Central memory CD8-positive, alpha-beta T cell (primary cell): ENCODE measurements around the gene TMBIM1.

Source experiments
- ATAC-seq: fragments of 150-1000 bp; cut with Tn5 transposase; replicated peaks from 2 replicates; pipeline ENCODE4 v1.10.0; 2022; ENCODE audit warnings: mild to moderate bottlenecking, moderate FRiP score, moderate number of reproducible peaks; ENCODE audit not compliant: poor library complexity, severe bottlenecking; ENCODE audit errors: extremely low read depth
- DNase-seq, 2 donors: peaks; one replicate each; pipeline ENCODE4 v3.0.0; 2021; ENCODE audit warnings: low spot score in 2 of 2
- H3K27ac Mint-ChIP-seq: one replicate; pipeline ENCODE4 v1.8.0; 2022; ENCODE audit warnings: low read depth, mild to moderate bottlenecking, moderate library complexity, mixed read lengths
- H3K27me3 Mint-ChIP-seq: one replicate; pipeline ENCODE4 v1.8.0; 2022; ENCODE audit warnings: mixed read lengths
- H3K36me3 Mint-ChIP-seq: one replicate; pipeline ENCODE4 v1.8.0; 2022; ENCODE audit warnings: mild to moderate bottlenecking, moderate library complexity, mixed read lengths; ENCODE audit not compliant: insufficient read depth
- H3K4me1 Mint-ChIP-seq: one replicate; pipeline ENCODE4 v1.8.0; 2022; ENCODE audit warnings: mixed read lengths
- H3K4me3 Mint-ChIP-seq: one replicate; pipeline ENCODE4 v1.8.0; 2022; ENCODE audit warnings: mild to moderate bottlenecking, moderate library complexity, mixed read lengths
- H3K9me3 Mint-ChIP-seq: one replicate; pipeline ENCODE4 v1.8.0; 2022; ENCODE audit warnings: mixed read lengths

TMBIM1 gene, protein sequence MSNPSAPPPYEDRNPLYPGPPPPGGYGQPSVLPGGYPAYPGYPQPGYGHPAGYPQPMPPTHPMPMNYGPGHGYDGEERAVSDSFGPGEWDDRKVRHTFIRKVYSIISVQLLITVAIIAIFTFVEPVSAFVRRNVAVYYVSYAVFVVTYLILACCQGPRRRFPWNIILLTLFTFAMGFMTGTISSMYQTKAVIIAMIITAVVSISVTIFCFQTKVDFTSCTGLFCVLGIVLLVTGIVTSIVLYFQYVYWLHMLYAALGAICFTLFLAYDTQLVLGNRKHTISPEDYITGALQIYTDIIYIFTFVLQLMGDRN

DNA sequence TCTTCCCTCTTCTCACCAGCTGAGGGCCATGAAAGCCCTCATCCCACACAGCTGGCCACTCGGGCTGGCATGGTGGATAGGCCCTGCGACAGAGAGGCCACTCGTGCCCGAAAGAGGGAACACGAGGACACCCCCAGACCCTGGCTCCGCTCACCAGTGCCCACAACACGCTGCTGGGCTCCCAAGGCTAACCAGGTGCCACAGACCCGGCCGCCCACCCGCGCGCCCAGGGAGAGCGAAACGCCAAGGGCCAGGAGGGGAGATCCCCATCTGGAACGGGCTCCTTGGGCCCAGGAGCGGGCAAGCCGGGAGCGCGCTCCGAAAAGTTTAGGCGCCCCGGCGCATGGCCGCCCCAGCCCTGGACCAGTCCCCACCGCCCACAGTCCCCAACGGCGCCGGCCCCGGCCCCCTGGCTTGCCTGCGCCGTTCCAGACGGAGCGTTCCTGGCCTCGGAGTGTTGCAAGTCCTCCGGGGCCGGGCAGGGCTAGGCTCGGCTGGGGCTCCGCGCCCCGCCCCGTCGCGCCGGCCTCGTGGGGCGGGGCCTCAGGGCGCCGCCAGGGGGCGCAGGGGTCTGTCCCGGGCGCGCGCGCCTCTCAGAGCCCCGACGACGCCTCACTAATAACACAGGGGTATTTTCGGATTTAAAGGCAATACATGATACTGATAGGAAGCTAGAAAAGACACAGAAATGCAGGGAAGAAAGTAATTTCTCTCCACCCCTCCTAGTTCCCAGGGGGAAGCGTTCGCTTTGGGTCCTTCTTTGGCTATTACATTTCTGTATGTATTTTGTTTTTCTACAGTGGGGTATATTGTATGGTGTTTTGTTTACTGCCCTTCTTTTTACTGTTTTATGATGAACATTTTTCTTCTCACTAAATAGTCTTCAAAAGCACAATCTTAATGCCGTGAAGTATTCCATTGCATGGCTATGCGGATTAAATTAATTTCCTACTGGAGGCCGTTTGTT, at the start of gene TMBIM1:
Gene TMBIM1, minus strand, starts transcription at position 456 of the 967 bp plus-strand sequence. CDS start 10,362 bp downstream, outside the sequence.
- peak; percentile 88 for ATAC-seq
- no peaks in the 10 kb centered on the region for H3K27me3 Mint-ChIP-seq
- peak within 1 kb of the TSS; percentile 99 for H3K27ac Mint-ChIP-seq
- peaks cover 6% of the 10 kb centered on the region for H3K36me3 Mint-ChIP-seq
- peak within 1 kb of the TSS; percentile 81 for H3K4me3 Mint-ChIP-seq
- DNase-seq: peak; percentile 73
- no peaks in the 10 kb centered on the region for H3K9me3 Mint-ChIP-seq
- H3K4me1 Mint-ChIP-seq: peaks cover 55% of the 10 kb centered on the region

DNA sequence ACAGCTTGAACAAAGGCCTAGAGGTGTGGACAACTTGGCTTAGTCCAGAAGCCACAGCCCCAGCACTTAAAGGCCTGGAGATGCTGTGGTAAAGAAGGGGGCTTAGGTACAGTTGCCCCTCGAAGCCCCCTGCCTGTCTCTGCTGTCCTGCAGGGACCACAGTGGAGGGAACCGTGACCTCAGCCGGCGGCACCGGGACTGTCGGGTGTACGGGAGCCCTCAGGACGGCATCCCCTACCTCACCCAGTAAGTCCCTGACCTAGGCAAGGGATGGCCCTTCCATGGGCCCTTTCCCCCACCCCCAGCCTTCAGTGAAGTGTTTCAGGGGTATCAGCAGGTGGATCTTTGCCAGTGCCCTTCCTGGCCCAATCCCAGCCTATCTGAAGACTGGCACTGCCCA, 49.1 kb upstream of the TMBIM1 start:
- no peak overlapping the region for H3K4me3 Mint-ChIP-seq
- no peak for ATAC-seq
- no peaks in the 10 kb centered on the region for H3K9me3 Mint-ChIP-seq
- DNase-seq: no peak
- no peaks in the 10 kb centered on the region for H3K4me1 Mint-ChIP-seq
- H3K36me3 Mint-ChIP-seq: no peaks in the 10 kb centered on the region
- H3K27me3 Mint-ChIP-seq: no peaks in the 10 kb centered on the region
- H3K27ac Mint-ChIP-seq: no peak overlapping the region

DNA sequence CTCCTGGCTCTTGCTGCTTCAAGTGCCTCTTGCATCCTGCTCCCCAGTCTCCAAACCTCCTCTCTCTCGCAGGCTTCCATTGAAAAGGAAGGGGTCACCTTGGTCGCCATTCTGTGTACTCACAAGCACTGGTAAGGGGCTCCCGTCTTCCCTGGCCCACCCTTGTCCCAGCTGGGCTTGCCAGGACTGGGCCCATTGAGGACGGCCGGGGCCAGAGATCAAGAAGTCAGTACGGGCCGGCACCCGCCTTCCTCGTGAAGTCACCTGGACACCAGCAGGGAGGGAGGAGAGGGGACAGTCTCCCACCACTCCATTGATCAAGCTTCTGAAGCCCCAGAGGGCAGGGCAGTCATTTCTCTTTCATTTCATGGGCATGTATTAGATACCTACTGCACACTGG, 48.4 kb upstream of the TMBIM1 start:
- ATAC-seq (no peak), DNase-seq (no peak)
- no peak overlapping the region for H3K4me3 Mint-ChIP-seq
- H3K36me3 Mint-ChIP-seq: no peaks in the 10 kb centered on the region
- H3K4me1 Mint-ChIP-seq: no peaks in the 10 kb centered on the region
- H3K27ac Mint-ChIP-seq: peak overlapping the region; percentile 10
- H3K27me3 Mint-ChIP-seq: no peaks in the 10 kb centered on the region
- H3K9me3 Mint-ChIP-seq: no peaks in the 10 kb centered on the region

DNA sequence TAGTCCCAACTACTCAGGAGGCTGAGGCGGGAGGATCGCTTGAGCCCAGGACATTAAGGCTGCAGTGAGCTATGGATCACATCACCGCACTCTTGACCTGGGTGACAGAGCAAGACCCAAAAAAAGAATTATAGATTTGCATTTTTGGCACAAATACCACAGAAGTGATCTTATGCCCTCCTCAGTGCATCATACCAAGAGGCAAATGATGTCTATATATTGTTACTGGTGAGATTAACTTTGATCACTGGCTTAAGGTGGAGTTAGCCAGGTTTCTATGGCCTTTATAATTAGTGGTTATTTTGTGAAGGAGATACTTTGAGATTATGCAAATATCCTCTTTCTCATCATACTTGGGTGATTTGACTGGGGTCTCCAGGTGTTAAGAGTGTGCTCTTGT, 42.2 kb upstream of the TMBIM1 start:
- Mint-ChIP-seq H3K4me1 (no peaks in the 10 kb centered on the region), H3K27me3 (no peaks in the 10 kb centered on the region), H3K27ac (no peak overlapping the region), H3K4me3 (no peak overlapping the region), H3K9me3 (no peaks in the 10 kb centered on the region), H3K36me3 (no peaks in the 10 kb centered on the region)
- ATAC-seq (no peak), DNase-seq (no peak)

DNA sequence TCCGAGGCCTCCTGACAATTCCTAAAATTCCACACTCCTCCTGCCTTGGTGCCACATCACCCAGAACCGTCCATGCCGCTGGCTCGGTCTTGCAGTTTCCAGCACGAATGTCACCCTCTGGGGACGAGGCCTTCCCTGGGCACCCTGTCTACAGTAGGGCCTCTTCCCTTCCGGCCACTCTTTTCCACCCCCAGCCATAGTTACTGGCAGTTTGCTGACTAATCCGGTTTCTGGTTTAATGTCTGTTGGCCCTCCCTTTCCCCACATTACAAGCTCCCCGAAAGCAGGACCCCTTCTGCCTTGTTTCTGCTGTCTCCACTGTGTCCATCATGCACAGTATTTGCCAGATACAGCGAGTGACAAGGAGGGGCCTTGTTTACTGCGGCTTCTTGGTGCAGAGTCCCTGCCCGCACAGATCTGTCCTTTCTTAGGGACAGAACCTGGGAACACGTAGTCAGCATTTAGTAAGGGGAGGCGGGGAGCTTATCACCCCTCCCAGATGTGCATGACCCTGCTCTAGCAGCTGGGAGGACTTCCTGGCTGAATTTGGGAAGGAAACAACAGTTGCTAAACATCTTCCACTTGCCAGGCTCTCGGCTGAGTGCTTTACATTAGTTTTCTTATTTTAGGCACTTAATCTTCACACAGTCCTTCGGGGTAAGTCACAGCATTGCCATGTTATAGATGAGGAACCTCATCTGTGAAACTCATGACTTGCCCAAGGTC, 40.8 kb upstream of the TMBIM1 start:
- Mint-ChIP-seq H3K4me1 (no peaks in the 10 kb centered on the region), H3K27ac (no peak overlapping the region), H3K27me3 (no peaks in the 10 kb centered on the region), H3K9me3 (no peaks in the 10 kb centered on the region), H3K4me3 (no peak overlapping the region), H3K36me3 (no peaks in the 10 kb centered on the region)
- no peak for ATAC-seq
- DNase-seq: no peak

DNA sequence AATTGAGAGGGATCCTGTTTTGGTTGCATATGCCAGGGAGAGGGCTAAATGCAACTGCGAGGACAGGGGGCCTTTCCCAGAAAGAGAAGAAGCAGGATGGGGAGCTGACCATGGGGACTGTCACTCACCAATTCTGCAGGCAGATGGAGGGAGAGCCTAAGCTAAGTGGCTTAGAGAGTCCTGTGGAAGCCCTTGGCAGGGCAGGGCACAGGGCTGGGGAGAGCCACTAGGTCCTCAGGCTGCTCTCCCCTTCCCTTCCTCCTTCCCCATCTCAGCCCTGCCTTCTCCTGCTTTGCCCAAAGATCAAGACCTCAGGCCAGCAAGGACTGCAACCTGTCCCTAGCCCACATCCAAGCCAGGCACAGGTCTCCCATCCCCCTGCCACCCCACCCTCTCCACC, 40.0 kb upstream of the TMBIM1 start:
- no peak overlapping the region for H3K27ac Mint-ChIP-seq
- no peak for DNase-seq

DNA sequence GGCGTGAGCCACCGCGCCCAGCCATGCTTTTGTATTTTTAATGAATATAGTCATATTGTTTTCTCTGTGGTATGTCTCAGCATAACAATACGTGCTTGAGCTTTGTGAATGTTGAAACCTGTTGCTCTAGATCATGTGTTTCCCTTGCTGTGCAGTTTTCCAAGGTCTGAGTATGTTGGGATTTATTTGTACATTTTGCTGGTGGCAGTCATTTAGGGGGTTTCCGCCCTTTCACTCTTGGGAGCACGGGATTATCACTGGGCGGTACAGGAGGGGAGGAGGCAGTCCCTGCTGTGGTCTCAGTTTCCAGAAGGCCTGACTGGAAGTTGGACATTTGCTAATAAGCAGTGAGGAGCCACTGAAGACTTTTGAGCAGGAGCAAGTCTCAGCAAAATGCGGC, 39.4 kb upstream of the TMBIM1 start:
- ATAC-seq (no peak), DNase-seq (no peak)
- no peak overlapping the region for H3K27ac Mint-ChIP-seq
- H3K4me3 Mint-ChIP-seq: no peak overlapping the region
- H3K36me3 Mint-ChIP-seq: no peaks in the 10 kb centered on the region
- no peaks in the 10 kb centered on the region for H3K9me3 Mint-ChIP-seq
- no peaks in the 10 kb centered on the region for H3K4me1 Mint-ChIP-seq
- no peaks in the 10 kb centered on the region for H3K27me3 Mint-ChIP-seq

More for the DNA sequence above, 40.0 kb upstream of the TMBIM1 start:
- Mint-ChIP-seq H3K36me3 (no peaks in the 10 kb centered on the region), H3K9me3 (no peaks in the 10 kb centered on the region), H3K27me3 (no peaks in the 10 kb centered on the region), H3K4me1 (no peaks in the 10 kb centered on the region), H3K4me3 (no peak overlapping the region)
- no peak for ATAC-seq

DNA sequence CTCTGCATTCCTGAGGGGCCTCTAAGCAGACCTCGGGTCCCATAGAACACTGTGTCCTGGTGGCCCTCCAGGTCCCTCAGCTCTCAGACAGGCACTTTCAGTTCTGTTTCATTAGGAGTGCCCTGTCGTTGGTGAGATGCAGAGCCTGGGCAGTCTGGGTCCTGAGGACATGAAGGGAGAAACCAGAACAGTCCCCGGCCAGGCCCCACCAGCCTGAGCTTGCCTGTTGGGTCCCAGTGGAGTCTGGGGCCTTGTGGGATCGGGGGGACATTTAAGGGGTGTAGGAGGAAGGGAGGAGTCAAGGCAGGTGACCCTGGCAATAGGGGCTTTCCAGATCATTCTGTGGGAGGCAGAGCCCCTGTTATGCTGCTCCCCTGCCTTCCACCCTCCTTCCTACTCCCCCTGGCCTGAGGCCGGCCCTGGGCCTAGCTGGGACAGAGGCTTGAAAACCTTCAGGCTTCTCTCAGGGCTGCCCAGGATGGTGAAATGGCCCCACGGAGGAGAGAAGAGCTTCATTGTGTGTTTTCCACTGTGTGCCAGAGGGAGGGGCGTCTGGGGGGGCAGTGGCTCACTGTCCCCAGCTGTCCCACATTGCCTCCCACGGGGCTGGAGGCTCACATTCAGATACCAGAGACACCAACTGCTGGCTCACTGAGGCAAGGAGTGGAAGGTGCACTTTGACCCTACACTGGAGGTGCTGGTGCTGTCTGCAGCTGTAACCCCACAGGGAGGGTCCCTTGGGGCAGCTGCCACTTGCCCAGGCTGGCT, 37.7 kb upstream of the TMBIM1 start:
- Mint-ChIP-seq H3K4me3 (no peak overlapping the region), H3K27ac (no peak overlapping the region), H3K27me3 (no peaks in the 10 kb centered on the region), H3K4me1 (no peaks in the 10 kb centered on the region), H3K36me3 (no peaks in the 10 kb centered on the region), H3K9me3 (no peaks in the 10 kb centered on the region)
- ATAC-seq (no peak), DNase-seq (no peak)

DNA sequence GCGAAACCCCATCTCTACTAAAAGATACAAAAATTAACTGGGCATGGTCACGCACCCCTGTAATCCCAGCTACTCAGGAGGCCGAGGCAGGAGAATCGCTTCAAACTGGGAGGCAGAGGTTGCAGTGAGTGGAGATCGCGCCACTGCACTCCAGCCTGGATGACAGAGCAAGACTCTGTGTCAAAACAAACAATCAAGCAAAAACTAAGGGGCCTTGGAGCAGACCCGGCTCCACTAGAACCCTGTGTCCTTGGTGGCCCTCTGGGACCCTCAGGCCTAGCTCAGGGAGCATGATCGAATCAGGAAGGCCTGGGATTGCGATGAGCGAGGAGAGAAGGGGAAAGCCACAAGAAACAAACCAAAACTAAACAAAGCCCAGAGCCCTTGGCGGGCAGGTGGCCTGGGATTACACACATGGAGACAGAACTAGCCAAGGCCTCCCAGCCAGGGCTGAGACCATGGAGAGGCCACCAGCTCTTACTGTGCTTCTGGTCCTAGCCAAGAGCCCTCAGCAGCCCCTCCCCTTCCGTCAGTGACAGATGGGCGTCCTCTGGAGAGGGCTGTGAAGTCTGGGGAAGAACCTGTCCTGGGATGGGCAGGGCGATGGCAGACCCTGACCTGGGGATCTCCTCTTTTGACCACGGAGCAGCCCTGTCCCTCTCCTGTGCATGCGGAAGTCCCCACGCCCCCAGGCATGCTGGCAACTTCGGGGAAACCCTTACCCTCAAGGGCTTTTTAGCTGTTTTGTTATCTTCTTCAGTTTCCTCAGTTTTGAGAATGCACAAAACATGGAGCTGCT, 36.9 kb upstream of the TMBIM1 start:
- ATAC-seq: no peak
- H3K27ac Mint-ChIP-seq: no peak overlapping the region
- H3K36me3 Mint-ChIP-seq: no peaks in the 10 kb centered on the region
- peaks cover under 1% of the 10 kb centered on the region for H3K27me3 Mint-ChIP-seq
- no peak for DNase-seq
- no peaks in the 10 kb centered on the region for H3K9me3 Mint-ChIP-seq
- no peaks in the 10 kb centered on the region for H3K4me1 Mint-ChIP-seq
- H3K4me3 Mint-ChIP-seq: no peak overlapping the region

DNA sequence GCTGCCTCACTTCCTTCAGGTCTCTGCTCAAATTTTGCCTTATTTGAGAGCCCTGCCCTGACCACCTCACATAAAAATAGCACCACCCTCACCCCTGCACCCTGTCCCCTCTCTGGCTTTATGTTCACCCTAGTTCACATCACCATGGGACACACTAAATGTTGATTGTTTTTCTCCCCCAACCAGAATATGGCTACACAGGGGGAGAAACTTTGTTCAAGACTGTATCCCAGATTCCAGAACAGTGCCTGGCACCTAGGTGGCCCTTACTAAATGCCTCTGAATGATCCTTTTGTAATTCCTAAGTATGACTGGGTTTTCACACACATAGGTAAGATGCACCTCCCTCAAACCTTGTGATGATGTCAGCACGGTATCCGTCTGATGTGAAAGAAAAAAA, 36.0 kb upstream of the TMBIM1 start:
- peaks cover 10% of the 10 kb centered on the region for H3K27me3 Mint-ChIP-seq
- DNase-seq (no peak), ATAC-seq (no peak)
- H3K36me3 Mint-ChIP-seq: no peaks in the 10 kb centered on the region
- no peak overlapping the region for H3K27ac Mint-ChIP-seq
- no peaks in the 10 kb centered on the region for H3K9me3 Mint-ChIP-seq
- H3K4me1 Mint-ChIP-seq: peaks cover 8% of the 10 kb centered on the region
- no peak overlapping the region for H3K4me3 Mint-ChIP-seq

DNA sequence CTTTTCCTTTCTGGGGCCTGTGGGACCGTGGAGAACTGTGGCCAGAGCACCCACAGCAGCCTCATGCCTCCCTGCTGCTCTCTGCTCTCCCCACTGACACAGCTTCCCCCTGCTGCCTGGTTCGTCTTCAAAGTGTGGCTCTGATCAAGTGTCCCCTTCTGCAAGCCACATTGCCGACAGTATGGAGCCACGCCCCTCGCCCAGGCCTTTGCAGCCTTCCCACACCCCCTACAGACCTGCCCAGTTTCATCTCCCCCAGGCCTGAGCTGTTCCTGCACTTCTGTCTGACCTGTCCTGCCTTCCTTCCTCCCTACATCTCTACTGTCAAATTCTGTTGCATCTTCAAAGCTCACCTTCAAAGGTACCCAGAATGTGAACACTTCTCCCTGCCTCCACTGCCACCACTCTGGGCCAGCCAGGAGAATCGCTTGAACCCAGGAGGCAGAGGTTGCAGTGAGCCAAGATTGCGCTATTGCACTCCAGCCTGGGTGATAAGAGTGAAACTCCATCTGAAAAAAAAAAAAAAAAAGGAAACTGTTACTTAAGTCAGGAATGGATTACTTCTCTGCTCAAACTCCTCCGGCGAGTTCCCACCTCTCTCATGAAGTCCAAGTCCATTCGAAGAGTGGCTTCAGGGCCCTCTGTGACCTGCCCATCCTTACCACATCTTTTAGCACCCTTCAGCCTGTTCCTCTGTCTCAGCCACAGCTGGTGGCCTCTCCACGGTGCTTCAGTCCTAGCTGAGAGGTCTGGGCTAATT, 35.3 kb upstream of the TMBIM1 start:
- H3K4me1 Mint-ChIP-seq: peaks cover 10% of the 10 kb centered on the region
- no peak overlapping the region for H3K27ac Mint-ChIP-seq
- no peak for DNase-seq
- H3K27me3 Mint-ChIP-seq: peaks cover 10% of the 10 kb centered on the region
- no peaks in the 10 kb centered on the region for H3K9me3 Mint-ChIP-seq
- no peak for ATAC-seq
- no peaks in the 10 kb centered on the region for H3K36me3 Mint-ChIP-seq
- H3K4me3 Mint-ChIP-seq: no peak overlapping the region
